OCI-LY3 (cell line): ENCODE data around the gene RBMXL2.

Experiments
- H2AFZ ChIP-seq: fragments of 200-600, 300-600 bp; shearing (Covaris generic); 2 replicates; pipeline ENCODE4 v1.6.0; 2014; ENCODE audit warnings: antibody characterized with exemption, low read depth, low read length
- H3K27ac ChIP-seq: fragments of 200-600, 300-600 bp; sonication (generic); 2 replicates; pipeline ENCODE4 v1.5.1; 2014; ENCODE audit warnings: mild to moderate bottlenecking, low read length, moderate library complexity, mixed read lengths
- H3K27me3 ChIP-seq: fragments of 200-600, 300-600 bp; sonication (generic); 2 replicates; pipeline ENCODE4 v1.6.1; 2014; ENCODE audit warnings: low read depth, low read length, mixed read lengths
- H3K36me3 ChIP-seq: fragments of 200-600, 300-600 bp; sonication (generic); replicated peaks from 2 replicates; pipeline ENCODE3; 2014; ENCODE audit warnings: low read depth, low read length, mixed read lengths
- H3K4me1 ChIP-seq: fragments of 300-600, 200-600 bp; sonication (generic); 2 replicates; pipeline ENCODE4 v1.6.1; 2014; ENCODE audit warnings: low read length, mixed read lengths
- H3K4me2 ChIP-seq: fragments of 200-600, 300-600 bp; sonication (generic); 2 replicates; pipeline ENCODE4 v1.6.1; 2014; ENCODE audit warnings: low read length, mixed read lengths
- H3K4me3 ChIP-seq: fragments of 300-600, 200-600 bp; sonication (generic); 2 replicates; pipeline ENCODE4 v1.5.1; 2014; ENCODE audit warnings: antibody characterized with exemption, mild to moderate bottlenecking, low read length, moderate library complexity
- H3K79me2 ChIP-seq: fragments of 300-600, 200-600 bp; shearing (Covaris generic); 2 replicates; pipeline ENCODE4 v1.6.1; 2014; ENCODE audit warnings: mild to moderate bottlenecking, low read length, mixed read lengths
- H3K9ac ChIP-seq: fragments of 300-600, 200-600 bp; shearing (Covaris generic); 2 replicates; pipeline ENCODE4 v1.6.0; 2014; ENCODE audit warnings: mild to moderate bottlenecking, low read length, moderate library complexity
- H3K9me3 ChIP-seq: fragments of 200-600, 300-600 bp; shearing (Covaris generic); 2 replicates; pipeline ENCODE4 v1.6.1; 2014; ENCODE audit warnings: low read length, mixed read lengths; ENCODE audit not compliant: insufficient read depth
- H4K20me1 ChIP-seq: fragments of 200-600, 300-600 bp; sonication (generic); 2 replicates; pipeline ENCODE4 v1.6.1; 2016; ENCODE audit warnings: low read length, mixed read lengths; ENCODE audit not compliant: insufficient read depth
- CTCF ChIP-seq: fragments of 200-600, 300-600 bp; sonication (generic); IDR thresholded peaks from 2 replicates; pipeline ENCODE4 v1.5.1; 2014; ENCODE audit warnings: antibody characterized with exemption, low read length, low read depth
- EZH2phosphoT487 ChIP-seq: fragments of 200-600 bp; shearing (Covaris generic); IDR thresholded peaks from 2 replicates; pipeline ENCODE4 v1.6.1; 2018; ENCODE audit warnings: antibody characterized with exemption, mixed run types, low read depth

The RBMXL2 gene

GRCh38 chr11:7088921-7089320 is at the start of gene RBMXL2:
RBMXL2 (plus strand) TSS chr11:7088998; CDS start chr11:7089121, 123 bp downstream.
- Histone ChIP-seq H3K9me3 (no peaks in the 10 kb centered on the region), H4K20me1 (no peaks in the 10 kb centered on the region), H3K4me2 (no peak within 1 kb of the TSS), H3K79me2 (no peaks in the 10 kb centered on the region), H3K9ac (no peak within 1 kb of the TSS), H3K4me1 (no peaks in the 10 kb centered on the region), H3K27ac (no peak within 1 kb of the TSS), H3K27me3 (no peaks in the 10 kb centered on the region), H2AFZ (no peak within 1 kb of the TSS), H3K4me3 (no peak within 1 kb of the TSS), H3K36me3 (peaks cover 4% of the 10 kb centered on the region)
- TF ChIP-seq EZH2phosphoT487 (no peak), CTCF (no peak)

- Histone ChIP-seq H3K4me2 (no peak overlapping the region), H2AFZ (no peak overlapping the region), H3K27me3 (no peaks in the 10 kb centered on the region), H3K9ac (no peak overlapping the region), H3K9me3 (no peaks in the 10 kb centered on the region), H4K20me1 (no peaks in the 10 kb centered on the region), H3K79me2 (no peaks in the 10 kb centered on the region), H3K27ac (no peak overlapping the region), H3K4me1 (no peaks in the 10 kb centered on the region), H3K4me3 (no peak overlapping the region), H3K36me3 (no peaks in the 10 kb centered on the region)
- TF ChIP-seq CTCF (no peak), EZH2phosphoT487 (no peak)
Measured at GRCh38 chr11:7046474-7047175, 42.2 kb upstream of the RBMXL2 start.

GRCh38 chr11:7050191-7050590 is 38.6 kb upstream of the RBMXL2 start:
- Histone ChIP-seq H3K27ac (no peak overlapping the region), H3K27me3 (no peaks in the 10 kb centered on the region), H3K36me3 (no peaks in the 10 kb centered on the region), H3K4me1 (no peaks in the 10 kb centered on the region), H3K4me2 (no peak overlapping the region), H3K4me3 (no peak overlapping the region), H3K9me3 (no peaks in the 10 kb centered on the region), H2AFZ (no peak overlapping the region), H3K79me2 (no peaks in the 10 kb centered on the region), H4K20me1 (no peaks in the 10 kb centered on the region), H3K9ac (no peak overlapping the region)
- no peak for TF ChIP-seq CTCF
- no peak for TF ChIP-seq EZH2phosphoT487

- Histone ChIP-seq H3K4me1 (no peaks in the 10 kb centered on the region), H3K79me2 (no peaks in the 10 kb centered on the region), H3K27me3 (no peaks in the 10 kb centered on the region), H3K4me2 (no peak overlapping the region), H3K36me3 (no peaks in the 10 kb centered on the region), H3K9ac (no peak overlapping the region), H4K20me1 (no peaks in the 10 kb centered on the region), H3K4me3 (no peak overlapping the region), H3K27ac (no peak overlapping the region), H2AFZ (no peak overlapping the region), H3K9me3 (no peaks in the 10 kb centered on the region)
- no peak for TF ChIP-seq EZH2phosphoT487
- TF ChIP-seq CTCF, result no peak
Measured at GRCh38 chr11:7056828-7057513, 31.8 kb upstream of the RBMXL2 start.
